ENCODE measurements around the gene RNF182. TPM values are rescaled to one million over a fixed set of nuclear protein-coding genes. Genes with fewer than 3 reads are reported as not detected.

RNF182 gene
- total RNA-seq, 4 donors from 2014 or later = 0.32 to 1.3 (median 0.42) TPM; not detected in 1

DNA sequence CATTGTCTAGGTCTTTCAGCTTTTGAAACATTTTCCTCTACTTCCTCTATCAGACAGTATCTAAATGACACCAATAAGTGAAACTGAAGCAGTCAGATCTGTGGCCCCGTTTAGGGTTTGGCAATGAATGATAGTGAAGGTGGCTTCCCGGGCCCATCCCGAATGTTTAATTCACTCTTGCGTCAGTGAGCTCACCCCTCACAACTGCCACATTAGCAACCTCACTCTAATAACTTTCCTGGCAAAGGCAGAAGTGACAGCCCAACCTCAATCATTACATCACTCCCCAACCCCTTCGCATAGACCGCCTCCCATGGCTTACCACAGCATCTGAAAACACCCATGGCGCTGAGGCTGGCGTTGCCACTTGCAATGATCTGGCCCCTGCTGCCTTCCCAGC, 100.4 kb downstream of the RNF182 start:
- 70 to 71% methylated on average over 8 of the region's 8 CpGs for WGBS, 2 donors
- intact Hi-C loops (cut with DNase I; ENCODE audit: low total_unique reads) = no loop called here
- H3K4me3 ChIP-seq (ENCODE audit: low read depth, poor library complexity, severe bottlenecking) = no peak overlapping the region
- TF ChIP-seq POLR2A (IDR thresholded peaks at IDR 0.05) = no peak
- no peak for TF ChIP-seq CTCF (IDR thresholded peaks at IDR 0.05)
- no peak for DNase-seq (ENCODE audit: low spot score in 2 of 2)

DNA sequence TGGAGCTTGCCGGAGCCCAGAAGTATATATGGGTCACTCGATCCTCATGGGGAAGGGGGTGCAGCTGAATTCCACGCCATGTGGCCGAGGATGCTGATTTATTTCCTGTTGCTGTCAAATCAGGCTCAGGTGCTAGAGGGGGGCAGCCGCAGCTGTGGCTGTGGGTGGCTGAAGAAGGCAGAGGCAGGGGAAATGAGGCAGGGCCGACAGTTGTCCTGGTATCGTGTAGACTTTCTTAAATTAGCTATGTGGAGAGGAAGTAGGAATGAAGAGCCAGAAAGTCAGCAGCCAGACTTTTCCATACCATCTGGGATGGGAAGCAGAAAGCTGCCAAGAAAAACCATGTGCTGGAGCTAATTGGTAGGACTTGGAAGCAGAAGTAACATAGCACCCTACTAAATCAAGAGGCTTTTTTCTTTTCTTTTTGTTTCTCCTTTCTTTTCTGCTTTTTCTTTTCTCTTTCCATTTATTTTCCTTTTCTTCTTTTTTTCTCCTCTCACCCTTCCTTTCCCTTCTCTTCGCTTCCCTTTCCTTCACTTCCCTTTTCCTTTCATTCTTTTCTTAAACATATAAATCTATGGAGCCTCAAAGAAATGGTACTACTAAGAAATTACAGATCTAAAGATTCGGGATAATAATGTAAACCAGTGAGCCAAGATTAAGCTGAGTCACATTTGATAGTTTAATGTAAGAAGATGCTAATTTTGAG, 102.2 kb downstream of the RNF182 start:
- intact Hi-C loops (cut with DNase I; ENCODE audit: low total_unique reads) = no loop called here
- no peak for DNase-seq (ENCODE audit: low spot score in 2 of 2)

DNA sequence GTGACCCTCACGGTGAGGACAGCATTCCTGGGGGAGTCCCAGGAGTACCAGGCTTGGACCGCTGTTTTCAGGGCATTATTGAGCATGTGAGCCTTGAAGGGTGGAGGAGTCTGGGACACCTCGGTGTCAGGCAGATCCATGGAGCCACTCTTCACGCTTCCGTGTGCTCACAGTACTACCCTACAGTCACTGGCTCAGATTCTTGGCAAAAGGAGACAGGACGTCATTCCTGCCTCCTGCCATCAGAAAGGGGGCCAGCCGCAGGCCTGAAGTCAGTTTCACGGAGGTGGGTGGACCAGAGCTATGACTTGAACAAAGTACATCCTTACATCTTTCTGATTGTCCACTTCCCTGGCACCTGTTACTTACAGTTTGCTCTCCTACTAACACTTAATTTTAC, 103.9 kb downstream of the RNF182 start:
- TF ChIP-seq POLR2A (IDR thresholded peaks at IDR 0.05) (no peak), CTCF (IDR thresholded peaks at IDR 0.05) (no peak)
- WGBS, 2 donors = 87 to 89% methylated on average over 8 of the region's 8 CpGs
- no peak overlapping the region for H3K4me3 ChIP-seq (ENCODE audit: low read depth, poor library complexity, severe bottlenecking)
- DNase-seq (ENCODE audit: low spot score in 2 of 2) = no peak
- intact Hi-C loops (cut with DNase I; ENCODE audit: low total_unique reads) = no loop called here

More for the DNA sequence above, 102.2 kb downstream of the RNF182 start:
- no peak overlapping the region for H3K4me3 ChIP-seq (ENCODE audit: low read depth, poor library complexity, severe bottlenecking)
- no peak for TF ChIP-seq POLR2A (IDR thresholded peaks at IDR 0.05)
- no peak for TF ChIP-seq CTCF (IDR thresholded peaks at IDR 0.05)
- WGBS, 2 donors = 44 to 59% methylated on average over 9 of the region's 9 CpGs

GRCh38 chr6:14029605-14030004, 104.9 kb downstream of the RNF182 start:
- no peak for TF ChIP-seq POLR2A (IDR thresholded peaks at IDR 0.05)
- TF ChIP-seq CTCF (IDR thresholded peaks at IDR 0.05) = no peak
- no peak for DNase-seq (ENCODE audit: low spot score in 2 of 2)
- H3K4me3 ChIP-seq (ENCODE audit: low read depth, poor library complexity, severe bottlenecking) = no peak overlapping the region
- 94 to 96% methylated on average over 6 of the region's 6 CpGs for WGBS, 2 donors
- intact Hi-C loops (cut with DNase I; ENCODE audit: low total_unique reads) = no loop called here

Other genes starting within 250 kb of the RNF182 start
- gene RANBP9, start 213.1 kb upstream of the RNF182 start, total RNA-seq = 10 to 100 TPM; 45.4 to 59.3 (median 53.6) TPM
- 10 to 100 TPM; 19.2 to 50.1 (median 33.5) TPM for gene MCUR1, start 110.4 kb upstream of the RNF182 start, total RNA-seq
- 1 to 10 TPM; 2.2 to 4.4 (median 3.4) TPM for gene CD83, start 192.8 kb downstream of the RNF182 start, total RNA-seq

Measured in lower leg skin (tissue), 4 donors.